Measurements from ENCODE around the gene IGSF22. TPM values are rescaled to one million over a fixed set of nuclear protein-coding genes. Genes with fewer than 3 reads are reported as not detected.

The IGSF22 gene
- total RNA-seq, 1 donor from 2014 or later: under 0.01 TPM

GRCh38 chr11:18720808-18721560 lies 5.0 kb downstream of the IGSF22 start:
- peak; percentile 60 for DNase-seq (ENCODE audit: low read depth)
- no peak for TF ChIP-seq CTCF (IDR thresholded peaks at IDR 0.05; ENCODE audit: insufficient read depth, low read length, severe bottlenecking)
- no peak for FAIRE-seq
- no peaks in the 10 kb centered on the region for H3K27me3 ChIP-seq (ENCODE audit: control insufficient read depth, insufficient read depth, low read length)
- no peaks in the 10 kb centered on the region for H3K36me3 ChIP-seq (ENCODE audit: control insufficient read depth, insufficient read depth, low read length)
- peak overlapping the region; percentile 35 for H3K4me3 ChIP-seq (ENCODE audit: low read depth, low read length)

GRCh38 chr11:18720091-18720807 lies 5.7 kb downstream of the IGSF22 start:
- H3K4me3 ChIP-seq (ENCODE audit: low read depth, low read length): no peak overlapping the region
- no peaks in the 10 kb centered on the region for H3K27me3 ChIP-seq (ENCODE audit: control insufficient read depth, insufficient read depth, low read length)
- no peaks in the 10 kb centered on the region for H3K36me3 ChIP-seq (ENCODE audit: control insufficient read depth, insufficient read depth, low read length)
- TF ChIP-seq CTCF (IDR thresholded peaks at IDR 0.05; ENCODE audit: insufficient read depth, low read length, severe bottlenecking): no peak
- DNase-seq (ENCODE audit: low read depth) (peak; percentile 31), FAIRE-seq (no peak)

DNA sequence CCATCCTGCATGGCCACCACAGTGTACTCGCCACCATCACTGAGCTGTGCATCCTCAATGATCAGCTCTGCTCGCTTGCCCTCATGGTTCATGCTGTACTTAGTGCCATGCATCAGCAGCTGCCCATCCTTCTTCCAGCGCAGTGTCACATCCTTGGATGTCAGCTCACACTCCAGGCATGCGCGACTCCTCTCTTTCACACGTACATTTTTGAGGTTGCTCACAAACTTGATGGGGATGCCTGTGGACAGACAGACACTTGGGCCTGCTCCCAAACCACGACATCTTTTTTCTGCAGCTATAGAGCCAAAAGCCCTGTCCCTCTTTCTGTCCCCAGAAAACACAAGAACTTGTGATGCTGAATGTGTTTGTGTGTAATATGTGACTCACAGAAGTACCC lies 10.5 kb downstream of the IGSF22 start:
- no peaks in the 10 kb centered on the region for H3K36me3 ChIP-seq (ENCODE audit: control insufficient read depth, insufficient read depth, low read length)
- DNase-seq (ENCODE audit: low read depth) (no peak), FAIRE-seq (peak; percentile 50)
- H3K27me3 ChIP-seq (ENCODE audit: control insufficient read depth, insufficient read depth, low read length): no peaks in the 10 kb centered on the region
- TF ChIP-seq CTCF (IDR thresholded peaks at IDR 0.05; ENCODE audit: insufficient read depth, low read length, severe bottlenecking): no peak
- no peak overlapping the region for H3K4me3 ChIP-seq (ENCODE audit: low read depth, low read length)

DNA sequence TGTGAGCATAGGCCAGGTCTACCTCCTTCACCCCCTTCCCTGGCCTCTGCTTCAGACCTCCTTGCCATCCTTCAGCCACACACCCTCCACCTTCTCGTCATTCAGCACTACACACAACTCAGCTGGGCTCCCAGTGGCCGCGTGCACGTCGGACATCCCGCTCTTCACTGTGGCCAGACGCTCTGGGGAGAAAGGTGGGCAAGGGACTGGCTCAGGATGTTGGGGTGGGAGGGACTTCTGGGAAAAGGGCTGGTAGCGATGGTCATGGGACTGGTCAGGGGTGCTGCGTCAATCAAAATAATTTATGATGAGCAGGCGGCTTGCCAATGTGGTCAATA lies 11.6 kb downstream of the IGSF22 start:
- FAIRE-seq (no peak), DNase-seq (ENCODE audit: low read depth) (no peak)
- H3K4me3 ChIP-seq (ENCODE audit: low read depth, low read length): no peak overlapping the region
- no peak for TF ChIP-seq CTCF (IDR thresholded peaks at IDR 0.05; ENCODE audit: insufficient read depth, low read length, severe bottlenecking)
- H3K27me3 ChIP-seq (ENCODE audit: control insufficient read depth, insufficient read depth, low read length): no peaks in the 10 kb centered on the region
- no peaks in the 10 kb centered on the region for H3K36me3 ChIP-seq (ENCODE audit: control insufficient read depth, insufficient read depth, low read length)

GRCh38 chr11:18713646-18714442 lies 12.1 kb downstream of the IGSF22 start:
- Histone ChIP-seq H3K27me3 (ENCODE audit: control insufficient read depth, insufficient read depth, low read length) (no peaks in the 10 kb centered on the region), H3K36me3 (ENCODE audit: control insufficient read depth, insufficient read depth, low read length) (no peaks in the 10 kb centered on the region), H3K4me3 (ENCODE audit: low read depth, low read length) (no peak overlapping the region)
- FAIRE-seq (no peak), DNase-seq (ENCODE audit: low read depth) (no peak)
- TF ChIP-seq CTCF (IDR thresholded peaks at IDR 0.05; ENCODE audit: insufficient read depth, low read length, severe bottlenecking): no peak

All from bronchial epithelial cell (primary cell).